HUES48 (cell line): ENCODE measurements around the gene TLL2.

Experiments used
- H3K27ac ChIP-seq: one replicate; pipeline ENCODE4 v1.7.0; 2013; ENCODE audit warnings: low read depth, low read length, inconsistent platforms
- H3K27me3 ChIP-seq: 2 replicates; pipeline ENCODE4 v1.6.1; 2013; ENCODE audit warnings: mild to moderate bottlenecking, low read length; ENCODE audit not compliant: control insufficient read depth, insufficient read depth
- H3K36me3 ChIP-seq: 2 replicates; pipeline ENCODE4 v1.6.1; 2013; ENCODE audit warnings: low read length; ENCODE audit not compliant: control insufficient read depth, insufficient read depth
- H3K4me1 ChIP-seq: 2 replicates; pipeline ENCODE4 v1.6.1; 2013; ENCODE audit warnings: mild to moderate bottlenecking, low read length; ENCODE audit not compliant: control insufficient read depth, insufficient read depth
- H3K4me3 ChIP-seq: 2 replicates; pipeline ENCODE4 v1.5.1; 2013; ENCODE audit warnings: mild to moderate bottlenecking, low read depth, low read length
- H3K9ac ChIP-seq: 2 replicates; pipeline ENCODE4 v1.6.1; 2013; ENCODE audit warnings: mild to moderate bottlenecking, low read depth, low read length, moderate library complexity
- H3K9me3 ChIP-seq: 2 replicates; pipeline ENCODE4 v1.6.1; 2013; ENCODE audit warnings: low read length; ENCODE audit not compliant: control insufficient read depth, insufficient read depth

The TLL2 gene

GRCh38 chr10:96387161-96387560 is 126.6 kb downstream of the TLL2 start:
- no peaks in the 10 kb centered on the region for H3K36me3 ChIP-seq
- H3K27me3 ChIP-seq: no peaks in the 10 kb centered on the region
- H3K27ac ChIP-seq: no peak overlapping the region

GRCh38 chr10:96384506-96384905 is 129.2 kb downstream of the TLL2 start:
- no peak overlapping the region for H3K4me3 ChIP-seq
- H3K27ac ChIP-seq: no peak overlapping the region

More at GRCh38 chr10:96387161-96387560, 126.6 kb downstream of the TLL2 start:
- H3K9ac ChIP-seq: no peak overlapping the region
- no peaks in the 10 kb centered on the region for H3K4me1 ChIP-seq
- no peak overlapping the region for H3K4me3 ChIP-seq
- H3K9me3 ChIP-seq: no peaks in the 10 kb centered on the region

GRCh38 chr10:96380821-96381220 is 132.9 kb downstream of the TLL2 start:
- Histone ChIP-seq H3K36me3 (no peaks in the 10 kb centered on the region), H3K27ac (no peak overlapping the region), H3K9me3 (no peaks in the 10 kb centered on the region), H3K27me3 (no peaks in the 10 kb centered on the region), H3K9ac (no peak overlapping the region), H3K4me3 (no peak overlapping the region), H3K4me1 (no peaks in the 10 kb centered on the region)

More at GRCh38 chr10:96384506-96384905, 129.2 kb downstream of the TLL2 start:
- Histone ChIP-seq H3K27me3 (no peaks in the 10 kb centered on the region), H3K9ac (no peak overlapping the region), H3K36me3 (no peaks in the 10 kb centered on the region), H3K4me1 (no peaks in the 10 kb centered on the region), H3K9me3 (no peaks in the 10 kb centered on the region)

GRCh38 chr10:96379758-96380157 is 134.0 kb downstream of the TLL2 start:
- H3K9me3 ChIP-seq: no peaks in the 10 kb centered on the region
- H3K36me3 ChIP-seq: no peaks in the 10 kb centered on the region
- H3K27me3 ChIP-seq: no peaks in the 10 kb centered on the region; the same call in 1 of the 2 replicates
- H3K9ac ChIP-seq: no peak overlapping the region
- H3K27ac ChIP-seq: no peak overlapping the region
- H3K4me3 ChIP-seq: no peak overlapping the region
- no peaks in the 10 kb centered on the region for H3K4me1 ChIP-seq

GRCh38 chr10:96378741-96379140 is 135.0 kb downstream of the TLL2 start:
- Histone ChIP-seq H3K36me3 (no peaks in the 10 kb centered on the region), H3K4me3 (no peak overlapping the region), H3K4me1 (peaks cover 4% of the 10 kb centered on the region; the same call in 1 of the 2 replicates), H3K9me3 (no peaks in the 10 kb centered on the region), H3K9ac (no peak overlapping the region), H3K27me3 (peaks cover 6% of the 10 kb centered on the region), H3K27ac (no peak overlapping the region)

GRCh38 chr10:96377816-96378294 is 135.9 kb downstream of the TLL2 start:
- H3K36me3 ChIP-seq: no peaks in the 10 kb centered on the region
- peaks cover 4% of the 10 kb centered on the region; the same call in 1 of the 2 replicates for H3K4me1 ChIP-seq
- peaks cover 6% of the 10 kb centered on the region for H3K27me3 ChIP-seq
- H3K27ac ChIP-seq: no peak overlapping the region
- no peak overlapping the region for H3K9ac ChIP-seq
- no peaks in the 10 kb centered on the region for H3K9me3 ChIP-seq
- H3K4me3 ChIP-seq: no peak overlapping the region

GRCh38 chr10:96376483-96376882 is 137.2 kb downstream of the TLL2 start:
- Histone ChIP-seq H3K27ac (no peak overlapping the region), H3K27me3 (peaks cover 6% of the 10 kb centered on the region), H3K36me3 (no peaks in the 10 kb centered on the region), H3K4me1 (peaks cover 4% of the 10 kb centered on the region; the same call in 1 of the 2 replicates), H3K9me3 (no peaks in the 10 kb centered on the region), H3K4me3 (no peak overlapping the region), H3K9ac (no peak overlapping the region)

- Histone ChIP-seq H3K4me3 (peak overlapping the region; percentile 52), H3K9me3 (no peaks in the 10 kb centered on the region), H3K4me1 (peaks cover 4% of the 10 kb centered on the region; the same call in 1 of the 2 replicates), H3K36me3 (no peaks in the 10 kb centered on the region), H3K27ac (no peak overlapping the region), H3K27me3 (peaks cover 6% of the 10 kb centered on the region), H3K9ac (no peak overlapping the region)
These were observed 138.5 kb downstream of the TLL2 start for GRCh38 chr10:96374985-96375830.

GRCh38 chr10:96374639-96374984 is 139.1 kb downstream of the TLL2 start:
- Histone ChIP-seq H3K27me3 (peaks cover 6% of the 10 kb centered on the region), H3K27ac (no peak overlapping the region), H3K9me3 (no peaks in the 10 kb centered on the region), H3K36me3 (no peaks in the 10 kb centered on the region), H3K4me1 (peaks cover 4% of the 10 kb centered on the region; the same call in 1 of the 2 replicates), H3K4me3 (0 out of 2 replicates have a peak overlapping the region, but pooled peaks have one; percentile 52), H3K9ac (no peak overlapping the region)

- peaks cover 4% of the 10 kb centered on the region; the same call in 1 of the 2 replicates for H3K4me1 ChIP-seq
These were observed 139.7 kb downstream of the TLL2 start for GRCh38 chr10:96374004-96374403.

GRCh38 chr10:96371356-96371755 is 142.4 kb downstream of the TLL2 start:
- no peak overlapping the region for H3K27ac ChIP-seq
- no peak overlapping the region for H3K9ac ChIP-seq
- peaks cover 6% of the 10 kb centered on the region for H3K27me3 ChIP-seq
- H3K36me3 ChIP-seq: no peaks in the 10 kb centered on the region
- no peak overlapping the region for H3K4me3 ChIP-seq
- no peaks in the 10 kb centered on the region for H3K9me3 ChIP-seq
- peaks cover 4% of the 10 kb centered on the region; the same call in 1 of the 2 replicates for H3K4me1 ChIP-seq

More at GRCh38 chr10:96374004-96374403, 139.7 kb downstream of the TLL2 start:
- Histone ChIP-seq H3K27ac (no peak overlapping the region), H3K9ac (no peak overlapping the region), H3K9me3 (no peaks in the 10 kb centered on the region), H3K36me3 (no peaks in the 10 kb centered on the region), H3K27me3 (peaks cover 6% of the 10 kb centered on the region), H3K4me3 (no peak overlapping the region)
